ENCODE data around the gene WNT2B.
"Not testable (repeated sequence)": the region's sequence is repeated elsewhere in the genome, so short reads cannot be mapped to it uniquely, and the experiment has no call there.

The WNT2B gene

GRCh38 chr1:112465122-112465521 is 43.6 kb upstream of the WNT2B start:
- no peak overlapping the region for H3K27ac ChIP-seq (ENCODE audit: low read depth, low read length)
- no peak overlapping the region for H2AK5ac ChIP-seq (ENCODE audit: low read length)
- no peak overlapping the region for H2BK15ac ChIP-seq (replicated peaks; ENCODE audit: low read depth)
- no peak overlapping the region for H2BK120ac ChIP-seq (ENCODE audit: low read depth, low read length)
- no peak overlapping the region for H4K5ac ChIP-seq (ENCODE audit: low read length)
- H3K56ac ChIP-seq (ENCODE audit: low read length), result no peak overlapping the region
- H4K8ac ChIP-seq (ENCODE audit: low read depth, low read length), result no peak overlapping the region
- H3K4ac ChIP-seq (ENCODE audit: low read depth, low read length), result no peak overlapping the region
- H3K36me3 ChIP-seq (ENCODE audit: control insufficient read depth, insufficient read depth, low read length), result no peaks in the 10 kb centered on the region
- no peak overlapping the region for H2BK5ac ChIP-seq (ENCODE audit: low read length)
- H3K4me1 ChIP-seq (ENCODE audit: control insufficient read depth, low read depth, low read length), result peaks cover 11% of the 10 kb centered on the region
- no peaks in the 10 kb centered on the region for H3K27me3 ChIP-seq (ENCODE audit: insufficient read depth, low read length, poor library complexity)
- H3K4me3 ChIP-seq (ENCODE audit: low read length), result no peak overlapping the region
- no peak for DNase-seq
- H3K9ac ChIP-seq (ENCODE audit: low read length), result no peak overlapping the region
- H3K79me2 ChIP-seq (ENCODE audit: control insufficient read depth, insufficient read depth, low read length), result no peaks in the 10 kb centered on the region
- H3K79me1 ChIP-seq (ENCODE audit: low read length), result no peaks in the 10 kb centered on the region
- no peak overlapping the region for H3K18ac ChIP-seq (ENCODE audit: low read length)
- H3K4me2 ChIP-seq (ENCODE audit: low read length), result no peak overlapping the region
- H3K23ac ChIP-seq (ENCODE audit: low read length), result no peak overlapping the region
- no CpG with 5 or more reads among the region's 5 CpGs for WGBS (ENCODE audit: extremely low coverage, insufficient coverage, low lambda C conversion rate)

- no peaks in the 10 kb centered on the region for H3K36me3 ChIP-seq (ENCODE audit: control insufficient read depth, insufficient read depth, low read length)
- no peak overlapping the region for H3K23ac ChIP-seq (ENCODE audit: low read length)
- H3K79me1 ChIP-seq (ENCODE audit: low read length), result no peaks in the 10 kb centered on the region
These were observed 42.6 kb upstream of the WNT2B start for GRCh38 chr1:112466078-112466660.

GRCh38 chr1:112470324-112470723 is 38.4 kb upstream of the WNT2B start:
- WGBS (ENCODE audit: extremely low coverage, insufficient coverage, low lambda C conversion rate), result no CpG with 5 or more reads among the region's 7 CpGs
- not testable (repeated sequence) for H3K4me3 ChIP-seq (ENCODE audit: low read length); H2AK5ac ChIP-seq (ENCODE audit: low read length); DNase-seq; H4K8ac ChIP-seq (ENCODE audit: low read depth, low read length); H3K27ac ChIP-seq (ENCODE audit: low read depth, low read length); H3K23ac ChIP-seq (ENCODE audit: low read length); H3K9ac ChIP-seq (ENCODE audit: low read length); H2BK120ac ChIP-seq (ENCODE audit: low read depth, low read length); H3K56ac ChIP-seq (ENCODE audit: low read length); H3K18ac ChIP-seq (ENCODE audit: low read length); H4K5ac ChIP-seq (ENCODE audit: low read length); H2BK15ac ChIP-seq (replicated peaks; ENCODE audit: low read depth); H3K4me2 ChIP-seq (ENCODE audit: low read length); H3K79me1 ChIP-seq (ENCODE audit: low read length); H3K4me1 ChIP-seq (ENCODE audit: control insufficient read depth, low read depth, low read length); H3K36me3 ChIP-seq (ENCODE audit: control insufficient read depth, insufficient read depth, low read length); H2BK5ac ChIP-seq (ENCODE audit: low read length); H3K79me2 ChIP-seq (ENCODE audit: control insufficient read depth, insufficient read depth, low read length); H3K4ac ChIP-seq (ENCODE audit: low read depth, low read length); H3K27me3 ChIP-seq (ENCODE audit: insufficient read depth, low read length, poor library complexity)

More at GRCh38 chr1:112466078-112466660, 42.6 kb upstream of the WNT2B start:
- no peak overlapping the region for H3K18ac ChIP-seq (ENCODE audit: low read length)
- peak overlapping the region; percentile 2 for H3K9ac ChIP-seq (ENCODE audit: low read length)
- peaks cover 10% of the 10 kb centered on the region for H3K4me1 ChIP-seq (ENCODE audit: control insufficient read depth, low read depth, low read length)
- H2BK5ac ChIP-seq (ENCODE audit: low read length), result no peak overlapping the region
- H3K4ac ChIP-seq (ENCODE audit: low read depth, low read length), result peak overlapping the region; percentile 23
- no peak overlapping the region for H2BK15ac ChIP-seq (replicated peaks; ENCODE audit: low read depth)
- H3K4me2 ChIP-seq (ENCODE audit: low read length), result peak overlapping the region; percentile 10
- no peak overlapping the region for H3K27ac ChIP-seq (ENCODE audit: low read depth, low read length)
- WGBS (ENCODE audit: extremely low coverage, insufficient coverage, low lambda C conversion rate), result no CpG with 5 or more reads among the region's 31 CpGs
- no peak overlapping the region for H2BK120ac ChIP-seq (ENCODE audit: low read depth, low read length)
- no peak overlapping the region for H4K5ac ChIP-seq (ENCODE audit: low read length)
- H3K4me3 ChIP-seq (ENCODE audit: low read length), result no peak overlapping the region
- no peaks in the 10 kb centered on the region for H3K27me3 ChIP-seq (ENCODE audit: insufficient read depth, low read length, poor library complexity)
- peak; percentile 95 for DNase-seq
- H4K8ac ChIP-seq (ENCODE audit: low read depth, low read length), result no peak overlapping the region
- no peak overlapping the region for H2AK5ac ChIP-seq (ENCODE audit: low read length)
- H3K56ac ChIP-seq (ENCODE audit: low read length), result no peak overlapping the region
- no peaks in the 10 kb centered on the region for H3K79me2 ChIP-seq (ENCODE audit: control insufficient read depth, insufficient read depth, low read length)

- Histone ChIP-seq H3K27me3 (ENCODE audit: insufficient read depth, low read length, poor library complexity) (no peaks in the 10 kb centered on the region), H3K4me1 (ENCODE audit: control insufficient read depth, low read depth, low read length) (no peaks in the 10 kb centered on the region), H3K23ac (ENCODE audit: low read length) (no peak overlapping the region), H3K36me3 (ENCODE audit: control insufficient read depth, insufficient read depth, low read length) (no peaks in the 10 kb centered on the region), H3K27ac (ENCODE audit: low read depth, low read length) (no peak overlapping the region), H3K79me1 (ENCODE audit: low read length) (no peaks in the 10 kb centered on the region), H3K4me2 (ENCODE audit: low read length) (no peak overlapping the region), H4K5ac (ENCODE audit: low read length) (no peak overlapping the region), H4K8ac (ENCODE audit: low read depth, low read length) (no peak overlapping the region), H3K18ac (ENCODE audit: low read length) (no peak overlapping the region), H3K4me3 (ENCODE audit: low read length) (no peak overlapping the region), H3K56ac (ENCODE audit: low read length) (no peak overlapping the region), H3K79me2 (ENCODE audit: control insufficient read depth, insufficient read depth, low read length) (no peaks in the 10 kb centered on the region), H2BK120ac (ENCODE audit: low read depth, low read length) (no peak overlapping the region), H3K4ac (ENCODE audit: low read depth, low read length) (no peak overlapping the region), H3K9ac (ENCODE audit: low read length) (no peak overlapping the region), H2BK5ac (ENCODE audit: low read length) (no peak overlapping the region), H2BK15ac (replicated peaks; ENCODE audit: low read depth) (no peak overlapping the region), H2AK5ac (ENCODE audit: low read length) (no peak overlapping the region)
- no peak for DNase-seq
- WGBS (ENCODE audit: extremely low coverage, insufficient coverage, low lambda C conversion rate), result no CpG with 5 or more reads among the region's 3 CpGs
These were observed 37.8 kb upstream of the WNT2B start for GRCh38 chr1:112470966-112471365.

GRCh38 chr1:112472142-112472541 is 36.6 kb upstream of the WNT2B start:
- H2BK120ac ChIP-seq (ENCODE audit: low read depth, low read length), result no peak overlapping the region
- H3K36me3 ChIP-seq (ENCODE audit: control insufficient read depth, insufficient read depth, low read length), result no peaks in the 10 kb centered on the region
- no peak overlapping the region for H3K4ac ChIP-seq (ENCODE audit: low read depth, low read length)
- no peaks in the 10 kb centered on the region for H3K79me2 ChIP-seq (ENCODE audit: control insufficient read depth, insufficient read depth, low read length)
- H2BK5ac ChIP-seq (ENCODE audit: low read length), result no peak overlapping the region
- no peak overlapping the region for H2BK15ac ChIP-seq (replicated peaks; ENCODE audit: low read depth)
- no peak overlapping the region for H3K4me2 ChIP-seq (ENCODE audit: low read length)
- H3K79me1 ChIP-seq (ENCODE audit: low read length), result no peaks in the 10 kb centered on the region
- no peak overlapping the region for H4K8ac ChIP-seq (ENCODE audit: low read depth, low read length)
- no peaks in the 10 kb centered on the region for H3K4me1 ChIP-seq (ENCODE audit: control insufficient read depth, low read depth, low read length)
- no peak overlapping the region for H3K4me3 ChIP-seq (ENCODE audit: low read length)
- H3K27me3 ChIP-seq (ENCODE audit: insufficient read depth, low read length, poor library complexity), result no peaks in the 10 kb centered on the region
- H3K23ac ChIP-seq (ENCODE audit: low read length), result no peak overlapping the region
- H3K9ac ChIP-seq (ENCODE audit: low read length), result no peak overlapping the region
- no peak overlapping the region for H3K27ac ChIP-seq (ENCODE audit: low read depth, low read length)
- WGBS (ENCODE audit: extremely low coverage, insufficient coverage, low lambda C conversion rate), result no CpG with 5 or more reads among the region's 1 CpG
- H2AK5ac ChIP-seq (ENCODE audit: low read length), result no peak overlapping the region
- peak; percentile 77 for DNase-seq
- no peak overlapping the region for H4K5ac ChIP-seq (ENCODE audit: low read length)
- no peak overlapping the region for H3K18ac ChIP-seq (ENCODE audit: low read length)
- no peak overlapping the region for H3K56ac ChIP-seq (ENCODE audit: low read length)

GRCh38 chr1:112477550-112477949 is 31.2 kb upstream of the WNT2B start:
- H3K27ac ChIP-seq (ENCODE audit: low read depth, low read length), result no peak overlapping the region
- no peaks in the 10 kb centered on the region for H3K36me3 ChIP-seq (ENCODE audit: control insufficient read depth, insufficient read depth, low read length)
- no peak overlapping the region for H3K4me2 ChIP-seq (ENCODE audit: low read length)
- no peak overlapping the region for H3K4ac ChIP-seq (ENCODE audit: low read depth, low read length)
- H3K9ac ChIP-seq (ENCODE audit: low read length), result no peak overlapping the region
- no peak overlapping the region for H3K18ac ChIP-seq (ENCODE audit: low read length)
- no peak overlapping the region for H4K8ac ChIP-seq (ENCODE audit: low read depth, low read length)
- H2BK120ac ChIP-seq (ENCODE audit: low read depth, low read length), result no peak overlapping the region
- H3K27me3 ChIP-seq (ENCODE audit: insufficient read depth, low read length, poor library complexity), result no peaks in the 10 kb centered on the region
- DNase-seq, result no peak
- no peak overlapping the region for H3K4me3 ChIP-seq (ENCODE audit: low read length)
- H3K79me1 ChIP-seq (ENCODE audit: low read length), result no peaks in the 10 kb centered on the region
- H2BK15ac ChIP-seq (replicated peaks; ENCODE audit: low read depth), result no peak overlapping the region
- H3K56ac ChIP-seq (ENCODE audit: low read length), result no peak overlapping the region
- H3K23ac ChIP-seq (ENCODE audit: low read length), result no peak overlapping the region
- no peaks in the 10 kb centered on the region for H3K79me2 ChIP-seq (ENCODE audit: control insufficient read depth, insufficient read depth, low read length)
- H4K5ac ChIP-seq (ENCODE audit: low read length), result no peak overlapping the region
- H2BK5ac ChIP-seq (ENCODE audit: low read length), result no peak overlapping the region
- H3K4me1 ChIP-seq (ENCODE audit: control insufficient read depth, low read depth, low read length), result no peaks in the 10 kb centered on the region
- H2AK5ac ChIP-seq (ENCODE audit: low read length), result no peak overlapping the region

Data from mesendoderm (in vitro differentiated cells).